H9 (cell line): Measurements from ENCODE around the gene TPM2. TPM values are rescaled to one million over a fixed set of nuclear protein-coding genes. Genes with fewer than 3 reads are reported as not detected.

Experiments
- DNase-seq: peaks from one replicate; pipeline ENCODE4 v3.0.0-alpha.2; 2017
- H2AFZ ChIP-seq: one replicate; pipeline ENCODE4 v1.6.1; 2013; ENCODE audit warnings: mild to moderate bottlenecking, low read length, control low read depth, moderate library complexity
- H2AK5ac ChIP-seq: 2 replicates; pipeline ENCODE4 v1.6.1; 2013; ENCODE audit warnings: low read length, control low read depth, mixed read lengths; ENCODE audit not compliant: insufficient read length
- H2BK120ac ChIP-seq: one replicate; pipeline ENCODE4 v1.6.1; 2013; ENCODE audit warnings: low read depth, mild to moderate bottlenecking, low read length, control low read depth, inconsistent platforms; ENCODE audit not compliant: poor library complexity, severe bottlenecking
- H2BK12ac ChIP-seq: 2 replicates; pipeline ENCODE4 v1.6.1; 2013; ENCODE audit warnings: low read length, control low read depth, mixed read lengths, low read depth; ENCODE audit not compliant: insufficient read length
- H2BK15ac ChIP-seq: 2 replicates; pipeline ENCODE4 v1.6.1; 2013; ENCODE audit warnings: low read depth, low read length, control low read depth
- H2BK20ac ChIP-seq: one replicate; pipeline ENCODE4 v1.6.1; 2013; ENCODE audit warnings: low read depth, mild to moderate bottlenecking, low read length, control low read depth, inconsistent platforms; ENCODE audit not compliant: poor library complexity, severe bottlenecking
- H2BK5ac ChIP-seq: 2 replicates; pipeline ENCODE4 v1.6.1; 2013; ENCODE audit warnings: low read length, control low read depth, mixed read lengths; ENCODE audit not compliant: insufficient read length
- H3K14ac ChIP-seq: 2 replicates; pipeline ENCODE4 v1.6.1; 2013; ENCODE audit warnings: low read length, control low read depth; ENCODE audit not compliant: insufficient read depth
- H3K18ac ChIP-seq: 2 replicates; pipeline ENCODE4 v1.6.1; 2013; ENCODE audit warnings: low read depth, mild to moderate bottlenecking, mixed read lengths, low read length, control low read depth; ENCODE audit not compliant: insufficient read length
- H3K23ac ChIP-seq: 2 replicates; pipeline ENCODE4 v1.6.1; 2013; ENCODE audit warnings: low read length, control low read depth, mixed read lengths, low read depth; ENCODE audit not compliant: insufficient read length
- H3K23me2 ChIP-seq: 2 replicates; pipeline ENCODE4 v1.6.1; 2013; ENCODE audit warnings: low read depth, mild to moderate bottlenecking, mixed read lengths, low read length, control low read depth; ENCODE audit not compliant: insufficient read length, poor library complexity, severe bottlenecking
- H3K27ac ChIP-seq: 2 replicates; pipeline ENCODE4 v1.5.1; 2013; ENCODE audit warnings: low read length, control low read depth, mixed read lengths, low read depth; ENCODE audit not compliant: insufficient read length
- H3K27me3 ChIP-seq: 2 replicates; pipeline ENCODE4 v1.6.1; 2013; ENCODE audit warnings: low read length, control low read depth, inconsistent platforms; ENCODE audit not compliant: insufficient read depth
- H3K4ac ChIP-seq: 2 replicates; pipeline ENCODE4 v1.6.1; 2013; ENCODE audit warnings: low read depth, mild to moderate bottlenecking, control low read depth, inconsistent platforms, low read length, moderate library complexity
- H3K4me1 ChIP-seq: 2 replicates; pipeline ENCODE4 v1.6.1; 2013; ENCODE audit warnings: low read length, control low read depth, inconsistent platforms; ENCODE audit not compliant: insufficient read depth
- H3K4me2 ChIP-seq: 2 replicates; pipeline ENCODE4 v1.6.1; 2013; ENCODE audit warnings: low read length, control low read depth, mixed read lengths; ENCODE audit not compliant: insufficient read length, insufficient read depth
- H3K56ac ChIP-seq: 2 replicates; pipeline ENCODE4 v1.6.1; 2013; ENCODE audit warnings: low read depth, mild to moderate bottlenecking, mixed read lengths, low read length, control low read depth; ENCODE audit not compliant: insufficient read length
- H3K79me1 ChIP-seq: 2 replicates; pipeline ENCODE4 v1.6.1; 2013; ENCODE audit warnings: low read depth, mild to moderate bottlenecking, moderate library complexity, low read length, control low read depth, inconsistent platforms; ENCODE audit not compliant: insufficient read depth, poor library complexity, severe bottlenecking
- H3K79me2 ChIP-seq: 2 replicates; pipeline ENCODE4 v1.6.1; 2013; ENCODE audit warnings: low read length, control low read depth, inconsistent platforms; ENCODE audit not compliant: insufficient read depth
- H3K9ac ChIP-seq: 2 replicates; pipeline ENCODE4 v1.6.1; 2013; ENCODE audit warnings: low read length, control low read depth, mixed read lengths; ENCODE audit not compliant: insufficient read length; ENCODE audit errors: extremely low read depth
- H3K9me3 ChIP-seq: one replicate; pipeline ENCODE4 v1.6.1; 2013; ENCODE audit warnings: low read depth, low read length, inconsistent platforms; ENCODE audit not compliant: control insufficient read depth
- H3T11ph ChIP-seq: one replicate; pipeline ENCODE4 v1.6.1; 2013; ENCODE audit warnings: mild to moderate bottlenecking, low read length, control low read depth, inconsistent platforms
- H4K20me1 ChIP-seq: one replicate; pipeline ENCODE4 v1.6.1; 2013; ENCODE audit not compliant: control insufficient read depth, insufficient read length, insufficient read depth
- H4K5ac ChIP-seq: 2 replicates; pipeline ENCODE4 v1.6.1; 2013; ENCODE audit warnings: low read depth, mild to moderate bottlenecking, mixed read lengths, low read length, control low read depth; ENCODE audit not compliant: insufficient read length
- H4K8ac ChIP-seq: replicated peaks from 2 replicates; pipeline ENCODE4 v1.6.1; 2013; ENCODE audit warnings: low read length, control low read depth, mixed read lengths, low read depth; ENCODE audit not compliant: insufficient read length
- H4K91ac ChIP-seq: 2 replicates; pipeline ENCODE4 v1.6.1; 2013; ENCODE audit warnings: low read depth, mild to moderate bottlenecking, moderate library complexity, mixed read lengths, low read length, control low read depth; ENCODE audit not compliant: insufficient read length
- H3K27ac Mint-ChIP-seq, 3 experiments: 2 replicates in 2 of 3; 3 replicates in 1 of 3; pipeline ENCODE4 v1.8.0; 2020 to 2021; ENCODE audit warnings: mixed read lengths in 3 of 3, mild to moderate bottlenecking in 1 of 3, moderate library complexity in 1 of 3
- H3K27me3 Mint-ChIP-seq: 2 replicates; pipeline ENCODE4 v1.8.0; 2021; ENCODE audit warnings: low read depth, mild to moderate bottlenecking, moderate library complexity, mixed read lengths
- H3K36me3 Mint-ChIP-seq, 3 experiments: 2 replicates in 2 of 3; 3 replicates in 1 of 3; pipeline ENCODE4 v1.8.0; 2020 to 2021; ENCODE audit warnings: low read depth in 3 of 3, mixed read lengths in 3 of 3; ENCODE audit not compliant: insufficient read depth in 1 of 3
- H3K4me1 Mint-ChIP-seq, 2 experiments: 2 replicates each; pipeline ENCODE4 v1.8.0; 2020; ENCODE audit warnings: mixed read lengths in 2 of 2
- H3K4me3 Mint-ChIP-seq, 2 experiments: 2 replicates in 1 of 2; 3 replicates in 1 of 2; pipeline ENCODE4 v1.8.0; 2020 to 2021; ENCODE audit warnings: mild to moderate bottlenecking in 2 of 2, mixed read lengths in 2 of 2, moderate library complexity in 1 of 2
- H3K9me3 Mint-ChIP-seq, 2 experiments: 2 replicates in 1 of 2; 3 replicates in 1 of 2; pipeline ENCODE4 v1.8.0; 2020; ENCODE audit warnings: mild to moderate bottlenecking in 2 of 2, mixed read lengths in 2 of 2, moderate library complexity in 1 of 2
- CTCF ChIP-seq: fragments of 200-600 bp; sonication (generic); conservative IDR thresholded peaks from 3 replicates; pipeline ENCODE4 v1.8.0; 2021; ENCODE audit warnings: antibody characterized with exemption, mild to moderate bottlenecking
- WGBS: extraction: QIAGEN DNeasy Blood & Tissue Kit; methylation state at CpG from one replicate; pipeline ENCODE4 v1.1.7; 2013; ENCODE audit warnings: missing lambda C conversion rate, low lambda C conversion rate, mixed read lengths; ENCODE audit not compliant: insufficient read length; ENCODE audit errors: extremely low coverage; 5-methylcytosine and 5-hydroxymethylcytosine counted together
- total RNA-seq: library from RNA; stranded (reverse); gene quantifications from 2 replicates; pipeline ENCODE4 v1.2.1, GENCODE V29; 2021

Gene TPM2
- total RNA-seq, 1 experiment from 2014 or later, result 225 TPM

GRCh38 chr9:35729700-35730485 lies 40.2 kb upstream of the TPM2 start:
- Histone ChIP-seq H3K79me1 (no peaks in the 10 kb centered on the region), H3K23me2 (peaks cover 7% of the 10 kb centered on the region), H3K79me2 (peaks cover 6% of the 10 kb centered on the region), H2AK5ac (no peak overlapping the region), H3K27ac (no peak overlapping the region), H2BK5ac (no peak overlapping the region), H3K4me2 (peak overlapping the region; percentile 84), H3K9me3 (no peaks in the 10 kb centered on the region), H3K14ac (no peak overlapping the region), H3K4ac (no peak overlapping the region), H2BK15ac (no peak overlapping the region), H2BK20ac (no peak overlapping the region), H3T11ph (no peak overlapping the region), H4K8ac (no peak overlapping the region), H3K4me1 (peaks cover 25% of the 10 kb centered on the region; the same call in 1 of the 2 replicates), H2BK120ac (no peak overlapping the region), H4K20me1 (no peaks in the 10 kb centered on the region), H2BK12ac (no peak overlapping the region), H4K5ac (no peak overlapping the region), H4K91ac (no peak overlapping the region), H3K27me3 (no peaks in the 10 kb centered on the region), H2AFZ (no peak overlapping the region), H3K56ac (no peak overlapping the region), H3K18ac (no peak overlapping the region), H3K23ac (no peak overlapping the region), H3K9ac (no peak overlapping the region)
- Mint-ChIP-seq H3K27me3 (no peaks in the 10 kb centered on the region), H3K36me3 (peaks cover 7 to 16% (median 13%) of the 10 kb centered on the region in 3 experiments; a peak in 6 of 7 replicates), H3K9me3 (no peaks in the 10 kb centered on the region), H3K4me1 (peaks cover 15 to 16% of the 10 kb centered on the region in 2 experiments), H3K4me3 (no peak overlapping the region; a peak in 2 of 5 replicates), H3K27ac (peak overlapping the region in 1 of 3 experiments; percentile 6; a peak in 1 of 7 replicates)
- DNase-seq, result peak; percentile 56
- WGBS, result no CpG with 5 or more reads among the region's 6 CpGs
- peak; percentile 71 for TF ChIP-seq CTCF
